Chondrocyte (in vitro differentiated cells): ENCODE data around the gene MAN2B1. TPM values are rescaled to one million over a fixed set of nuclear protein-coding genes. Genes with fewer than 3 reads are reported as not detected.
A peak's percentile ranks its signal among the peaks of the same experiment; 100 is the strongest.

Experiments used
- DNase-seq: peaks from one replicate; pipeline ENCODE4 v3.0.0; 2021; ENCODE audit warnings: mixed read lengths, low spot score
- H3K27ac Mint-ChIP-seq: one replicate; pipeline ENCODE4 v1.8.0; 2021; ENCODE audit warnings: mild to moderate bottlenecking, moderate library complexity, mixed read lengths; ENCODE audit not compliant: unreplicated experiment
- H3K27me3 Mint-ChIP-seq: 2 replicates; pipeline ENCODE4 v1.8.0; 2021; ENCODE audit warnings: low read depth, mixed read lengths
- H3K36me3 Mint-ChIP-seq: 2 replicates; pipeline ENCODE4 v1.8.0; 2021; ENCODE audit warnings: low read depth, mixed read lengths
- H3K4me1 Mint-ChIP-seq: 2 replicates; pipeline ENCODE4 v1.8.0; 2021; ENCODE audit warnings: low read depth, mild to moderate bottlenecking, mixed read lengths
- H3K4me3 Mint-ChIP-seq: one replicate; pipeline ENCODE4 v1.8.0; 2021; ENCODE audit warnings: mild to moderate bottlenecking, moderate library complexity, mixed read lengths; ENCODE audit not compliant: unreplicated experiment
- H3K9me3 Mint-ChIP-seq: 2 replicates; pipeline ENCODE4 v1.8.0; 2021; ENCODE audit warnings: low read depth, mixed read lengths
- total RNA-seq: library from RNA; stranded (reverse); gene quantifications from 3 replicates; pipeline ENCODE4 v1.2.1, GENCODE V29; 2021
- TF ChIP-seq, protein P1 (sequence below): fragments of 200-600 bp; sonication (generic); IDR thresholded peaks from 2 replicates; pipeline ENCODE4 v1.5.0; 2021; ENCODE audit warnings: antibody characterized with exemption, mild to moderate bottlenecking, moderate library complexity

Gene MAN2B1
- total RNA-seq, 1 donor from 2014 or later: 104 TPM

GRCh38 chr19:12667731-12668302 lies 1.3 kb upstream of the MAN2B1 start:
- Mint-ChIP-seq H3K9me3 (no peaks in the 10 kb centered on the region), H3K27ac (peak overlapping the region; percentile 36), H3K4me3 (peak overlapping the region; percentile 93), H3K36me3 (peaks cover 6% of the 10 kb centered on the region), H3K27me3 (no peaks in the 10 kb centered on the region), H3K4me1 (peaks cover 45% of the 10 kb centered on the region)
- TF ChIP-seq, protein P1, sequence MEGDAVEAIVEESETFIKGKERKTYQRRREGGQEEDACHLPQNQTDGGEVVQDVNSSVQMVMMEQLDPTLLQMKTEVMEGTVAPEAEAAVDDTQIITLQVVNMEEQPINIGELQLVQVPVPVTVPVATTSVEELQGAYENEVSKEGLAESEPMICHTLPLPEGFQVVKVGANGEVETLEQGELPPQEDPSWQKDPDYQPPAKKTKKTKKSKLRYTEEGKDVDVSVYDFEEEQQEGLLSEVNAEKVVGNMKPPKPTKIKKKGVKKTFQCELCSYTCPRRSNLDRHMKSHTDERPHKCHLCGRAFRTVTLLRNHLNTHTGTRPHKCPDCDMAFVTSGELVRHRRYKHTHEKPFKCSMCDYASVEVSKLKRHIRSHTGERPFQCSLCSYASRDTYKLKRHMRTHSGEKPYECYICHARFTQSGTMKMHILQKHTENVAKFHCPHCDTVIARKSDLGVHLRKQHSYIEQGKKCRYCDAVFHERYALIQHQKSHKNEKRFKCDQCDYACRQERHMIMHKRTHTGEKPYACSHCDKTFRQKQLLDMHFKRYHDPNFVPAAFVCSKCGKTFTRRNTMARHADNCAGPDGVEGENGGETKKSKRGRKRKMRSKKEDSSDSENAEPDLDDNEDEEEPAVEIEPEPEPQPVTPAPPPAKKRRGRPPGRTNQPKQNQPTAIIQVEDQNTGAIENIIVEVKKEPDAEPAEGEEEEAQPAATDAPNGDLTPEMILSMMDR: no peak
- no peak for DNase-seq

- H3K27ac Mint-ChIP-seq: peak overlapping the region; percentile 52
- DNase-seq: no peak
- TF ChIP-seq, protein P1: no peak
- H3K4me3 Mint-ChIP-seq: peak overlapping the region; percentile 90
- no peaks in the 10 kb centered on the region for H3K9me3 Mint-ChIP-seq
- H3K27me3 Mint-ChIP-seq: no peaks in the 10 kb centered on the region
- H3K4me1 Mint-ChIP-seq: peaks cover 40% of the 10 kb centered on the region
- peaks cover 7% of the 10 kb centered on the region for H3K36me3 Mint-ChIP-seq
Measured at GRCh38 chr19:12665671-12666264, 774 bp downstream of the MAN2B1 start.

DNA sequence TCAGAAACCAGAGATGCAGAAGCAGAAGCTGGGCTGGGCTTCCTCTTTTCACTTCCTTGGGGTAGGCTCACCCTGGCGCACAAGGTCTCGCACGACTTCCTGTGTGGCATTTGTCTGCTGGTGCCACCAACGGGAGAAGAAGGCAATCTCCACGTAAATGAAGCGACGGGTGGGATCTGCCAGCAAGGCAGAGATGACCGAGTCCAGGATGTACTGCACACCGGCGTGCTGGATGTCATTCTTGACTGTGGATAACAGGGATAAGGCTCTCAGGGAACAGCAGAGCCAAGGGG lies 1.3 kb downstream of the MAN2B1 start:
- H3K36me3 Mint-ChIP-seq: peaks cover 10% of the 10 kb centered on the region
- no peaks in the 10 kb centered on the region for H3K9me3 Mint-ChIP-seq
- TF ChIP-seq, protein P1: no peak
- peaks cover 35% of the 10 kb centered on the region for H3K4me1 Mint-ChIP-seq
- H3K27me3 Mint-ChIP-seq: no peaks in the 10 kb centered on the region
- no peak overlapping the region for H3K27ac Mint-ChIP-seq
- no peak for DNase-seq
- no peak overlapping the region for H3K4me3 Mint-ChIP-seq

GRCh38 chr19:12664406-12665280 lies 1.9 kb downstream of the MAN2B1 start:
- no peak overlapping the region for H3K27ac Mint-ChIP-seq
- no peak overlapping the region for H3K4me3 Mint-ChIP-seq
- TF ChIP-seq, protein P1: no peak
- H3K4me1 Mint-ChIP-seq: peaks cover 31% of the 10 kb centered on the region
- no peak for DNase-seq
- H3K27me3 Mint-ChIP-seq: no peaks in the 10 kb centered on the region
- no peaks in the 10 kb centered on the region for H3K9me3 Mint-ChIP-seq
- H3K36me3 Mint-ChIP-seq: peaks cover 14% of the 10 kb centered on the region

GRCh38 chr19:12660980-12661379 lies 5.6 kb downstream of the MAN2B1 start:
- no peaks in the 10 kb centered on the region for H3K9me3 Mint-ChIP-seq
- H3K36me3 Mint-ChIP-seq: peaks cover 21% of the 10 kb centered on the region

More at GRCh38 chr19:12660980-12661379, 5.6 kb downstream of the MAN2B1 start:
- Mint-ChIP-seq H3K4me3 (no peak overlapping the region), H3K27me3 (no peaks in the 10 kb centered on the region), H3K4me1 (peaks cover 5% of the 10 kb centered on the region), H3K27ac (no peak overlapping the region)
- no peak for DNase-seq
- TF ChIP-seq, protein P1: no peak
